ENCODE measurements around the gene CFL1.
"Not testable (repeated sequence)": the region's sequence is repeated elsewhere in the genome, so short reads cannot be mapped to it uniquely, and the experiment has no call there.

Gene CFL1

DNA sequence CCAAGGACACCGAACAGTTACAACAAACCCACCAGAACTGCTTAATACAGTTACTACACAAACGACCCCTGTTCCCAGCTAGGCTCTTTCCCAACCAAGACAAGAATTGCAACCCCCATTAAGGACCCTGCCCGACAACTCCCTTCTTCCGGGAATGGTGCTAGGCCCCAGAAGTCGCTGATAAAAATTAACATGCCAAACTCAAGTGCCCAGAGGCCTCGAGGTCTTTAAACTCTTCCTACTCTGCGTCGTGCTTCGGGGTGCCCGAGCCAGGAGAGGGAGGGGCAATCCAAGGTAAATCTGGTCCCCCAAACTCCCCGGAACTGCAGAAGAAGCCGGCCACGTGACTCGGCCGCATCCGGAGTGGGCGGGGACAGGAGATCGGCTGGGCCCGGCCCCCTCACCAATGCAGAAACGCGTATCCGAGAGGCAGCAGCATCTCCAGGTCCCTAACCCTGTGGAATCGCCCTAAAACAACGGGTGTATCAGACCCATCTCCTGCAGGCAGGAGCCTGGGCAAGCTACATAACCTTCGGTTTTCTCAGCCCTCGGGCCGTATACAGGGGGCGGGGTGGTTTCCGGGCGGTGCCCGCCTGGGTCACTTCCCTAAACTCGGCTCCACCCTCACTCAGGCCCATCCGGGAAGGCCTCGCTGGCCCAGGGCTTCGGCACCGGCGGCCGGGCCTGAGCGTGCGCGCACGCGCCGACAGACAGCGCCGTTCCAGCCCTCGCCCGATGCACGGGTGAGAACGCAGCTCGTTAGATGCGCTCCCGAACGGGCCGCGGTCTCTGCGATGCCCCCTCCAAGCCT is 1.1 kb downstream of the CFL1 start:
- DNase-seq: no peak

- DNase-seq: no peak
Observed at GRCh38 chr11:65855927-65856363, 2.0 kb downstream of the CFL1 start.

DNA sequence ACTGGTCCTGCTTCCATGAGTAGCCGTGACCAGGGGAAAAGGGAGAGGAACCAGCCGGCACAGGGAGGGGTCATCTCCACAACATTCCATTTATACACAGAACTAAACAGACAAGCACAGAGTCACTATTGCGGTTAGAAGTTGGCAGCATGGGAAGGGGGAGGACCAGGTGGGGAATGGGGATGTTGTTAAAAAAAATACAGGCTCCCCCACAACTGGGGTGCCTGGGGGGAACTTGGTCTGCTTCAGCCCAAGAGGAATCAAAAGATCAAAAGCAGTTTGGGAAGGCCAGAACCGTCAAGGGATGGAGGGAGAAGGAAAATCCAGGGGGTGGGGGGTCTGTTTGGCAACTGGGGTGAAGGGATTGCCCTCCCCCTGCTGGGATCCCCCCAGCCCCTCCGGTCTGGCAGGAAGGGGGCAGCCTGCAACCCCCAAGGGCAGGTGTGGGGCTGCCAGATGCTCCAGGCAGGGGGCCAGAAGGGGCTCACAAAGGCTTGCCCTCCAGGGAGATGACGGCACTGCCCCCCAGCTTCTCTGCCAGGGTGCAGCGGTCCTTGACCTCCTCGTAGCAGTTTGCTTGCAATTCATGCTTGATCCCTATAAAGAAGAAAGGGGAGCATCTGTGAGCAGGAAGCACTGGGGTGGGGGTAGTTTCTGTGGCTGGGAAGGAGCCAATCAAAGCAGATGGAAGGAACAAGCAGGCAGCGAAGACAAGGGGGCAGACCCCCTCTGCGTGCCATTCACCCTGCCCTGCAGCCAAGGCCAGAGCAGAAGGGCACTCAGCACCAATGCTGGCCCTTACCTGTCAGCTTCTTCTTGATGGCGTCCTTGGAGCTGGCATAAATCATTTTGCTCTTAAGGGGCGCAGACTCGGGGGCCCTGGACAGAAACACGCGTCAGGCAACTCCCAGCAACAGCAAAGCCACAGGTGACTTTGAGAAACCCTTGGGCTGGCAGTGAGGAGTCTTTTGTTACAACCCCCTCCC is 2.8 kb downstream of the CFL1 start:
- DNase-seq: no peak

DNA sequence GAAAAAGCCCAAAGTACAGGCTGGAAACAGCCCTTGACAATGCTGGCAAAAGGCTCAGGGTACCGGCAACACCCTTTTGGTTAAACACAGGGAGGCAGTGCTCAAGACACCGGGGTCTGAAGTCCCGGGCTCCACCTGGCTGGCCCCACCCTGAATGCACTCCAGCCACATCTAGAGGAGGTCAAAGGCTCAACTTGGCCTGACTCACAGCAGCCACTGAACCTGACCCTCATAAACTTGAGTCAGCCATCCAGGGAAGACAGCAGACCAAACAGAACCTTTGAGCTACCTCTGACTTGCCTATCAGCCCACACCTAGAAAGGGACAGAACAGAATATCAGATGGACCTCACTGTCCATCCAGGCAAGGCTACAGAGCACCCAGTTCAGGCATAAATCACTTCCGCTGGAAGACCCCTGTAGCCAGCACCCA is 3.8 kb downstream of the CFL1 start:
- no peak for DNase-seq

GRCh38 chr11:65853246-65853979 is 4.6 kb downstream of the CFL1 start:
- no peak for DNase-seq

DNA sequence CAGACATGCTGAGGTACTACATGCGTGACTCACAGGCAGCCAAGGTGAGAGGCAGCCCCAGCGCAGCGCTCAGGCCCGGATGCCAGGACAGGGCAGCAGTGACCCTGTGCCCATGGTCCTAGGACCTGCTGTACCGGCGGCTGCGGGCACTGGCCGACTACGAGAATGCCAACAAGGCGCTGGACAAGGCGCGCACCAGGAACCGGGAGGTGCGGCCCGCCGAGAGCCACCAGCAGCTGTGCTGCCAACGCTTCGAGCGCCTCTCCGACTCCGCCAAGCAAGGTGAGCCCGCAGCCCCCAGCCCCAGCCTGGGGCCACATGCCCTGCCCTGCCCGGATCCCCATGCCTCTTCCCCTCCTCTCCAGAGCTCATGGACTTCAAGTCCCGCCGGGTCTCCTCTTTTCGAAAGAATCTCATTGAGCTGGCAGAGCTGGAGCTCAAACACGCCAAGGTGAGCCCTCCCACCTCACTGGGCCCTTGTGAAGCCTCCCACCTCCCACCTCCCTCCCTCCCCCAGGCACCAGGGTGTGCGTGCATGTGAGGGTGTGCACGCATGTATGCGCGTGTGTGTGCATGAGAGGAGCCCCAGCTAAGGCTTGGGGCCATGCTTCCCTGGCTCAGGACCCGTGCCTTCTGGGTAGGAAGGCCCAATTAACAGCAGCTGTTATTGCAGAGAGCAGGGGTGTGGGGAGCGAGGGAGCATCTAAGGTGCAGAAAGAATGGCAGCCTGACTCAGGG is 5.3 kb downstream of the CFL1 start:
- no peak for DNase-seq

GRCh38 chr11:65851811-65852507 is 6.0 kb downstream of the CFL1 start:
- no peak for DNase-seq

DNA sequence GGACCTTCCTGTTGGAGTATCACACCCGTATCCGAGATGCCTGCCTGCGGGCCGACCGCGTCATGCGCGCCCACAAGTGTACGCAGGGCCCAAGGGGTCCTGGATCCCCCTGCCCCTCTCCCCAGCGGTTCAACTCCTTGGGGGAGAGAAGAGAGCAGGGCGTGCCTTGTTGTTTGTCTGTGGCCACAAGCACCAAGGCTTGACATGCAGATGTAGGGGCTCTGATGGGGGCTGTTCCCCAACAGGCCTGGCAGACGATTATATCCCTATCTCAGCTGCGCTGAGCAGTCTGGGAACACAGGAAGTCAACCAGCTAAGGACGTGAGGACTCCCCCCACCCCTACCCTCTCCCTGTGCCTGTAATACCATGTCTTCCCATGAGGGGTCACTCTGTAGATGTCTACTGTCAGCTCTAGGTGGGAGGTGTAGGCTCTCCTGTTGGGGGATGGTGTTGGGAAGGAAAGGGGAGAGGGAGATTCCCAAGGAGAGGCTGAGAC is 6.8 kb downstream of the CFL1 start:
- DNase-seq: no peak

GRCh38 chr11:65850217-65851082 is 7.5 kb downstream of the CFL1 start:
- DNase-seq: no peak

GRCh38 chr11:65849771-65850216 is 8.2 kb downstream of the CFL1 start:
- DNase-seq: no peak

- DNase-seq: no peak
Observed at GRCh38 chr11:65849366-65849765, 8.6 kb downstream of the CFL1 start.

DNA sequence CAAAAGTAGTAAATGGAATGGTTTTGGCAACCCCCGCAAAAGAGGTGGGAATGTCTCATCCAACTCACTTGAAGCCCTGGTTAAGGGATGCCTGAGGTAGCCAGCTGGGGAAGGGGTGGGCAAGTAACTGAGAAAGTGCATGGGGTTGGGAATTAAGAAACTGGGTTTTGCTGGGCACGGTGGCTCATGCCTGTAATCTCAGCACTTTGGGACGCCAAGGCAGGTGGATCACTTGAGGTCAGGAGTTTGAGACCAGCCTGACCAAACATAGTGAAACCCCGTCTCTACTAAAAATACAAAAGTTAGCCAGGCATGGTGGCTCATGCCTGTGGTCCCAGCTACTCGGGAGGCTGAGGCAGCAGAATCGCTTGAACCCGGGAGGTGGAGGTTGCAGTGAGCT is 9.3 kb downstream of the CFL1 start:
- not testable (repeated sequence) for DNase-seq

DNA sequence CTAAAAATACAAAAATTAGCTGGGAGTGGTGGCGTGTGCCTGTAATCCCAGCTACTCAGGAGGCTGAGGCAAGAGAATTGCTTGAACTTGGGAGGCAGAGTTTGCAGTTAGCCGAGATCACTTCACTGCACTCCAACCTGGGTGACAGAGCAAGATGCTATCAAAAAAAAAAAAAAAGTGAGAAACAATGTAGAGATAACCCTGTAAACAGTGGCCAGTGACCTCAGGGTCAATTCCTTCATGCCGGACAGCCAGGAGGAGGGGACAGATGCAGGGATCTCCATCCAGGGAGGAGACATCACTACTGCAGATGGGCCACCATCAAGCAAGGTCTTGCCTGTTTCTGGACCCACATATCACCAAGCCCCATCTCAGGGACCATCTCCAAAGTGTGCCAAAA is 10.2 kb downstream of the CFL1 start:
- DNase-seq: no peak

- DNase-seq: no peak
Observed at GRCh38 chr11:65844231-65844872, 13.6 kb downstream of the CFL1 start.

DNA sequence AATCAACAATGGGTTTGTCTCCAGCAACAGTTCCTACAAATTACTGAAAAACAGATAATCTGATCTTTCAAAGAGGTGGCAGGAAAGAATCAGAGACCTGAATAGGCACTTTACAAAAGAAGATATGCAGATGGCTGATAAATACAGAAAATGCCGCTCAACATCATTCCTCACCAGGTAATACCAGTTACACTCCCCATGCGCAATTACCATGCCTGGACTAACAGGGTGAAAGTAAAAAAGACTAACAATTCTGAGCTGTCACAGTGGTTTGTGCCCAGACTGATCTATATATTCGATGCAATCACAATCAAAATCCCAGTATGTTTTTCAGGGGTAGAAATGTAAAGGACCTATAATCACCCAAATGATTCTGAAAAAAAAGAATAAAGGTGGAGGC is 14.2 kb downstream of the CFL1 start:
- DNase-seq: no peak

- no peak for DNase-seq
Observed at GRCh38 chr11:65842144-65842543, 15.8 kb downstream of the CFL1 start.

DNA sequence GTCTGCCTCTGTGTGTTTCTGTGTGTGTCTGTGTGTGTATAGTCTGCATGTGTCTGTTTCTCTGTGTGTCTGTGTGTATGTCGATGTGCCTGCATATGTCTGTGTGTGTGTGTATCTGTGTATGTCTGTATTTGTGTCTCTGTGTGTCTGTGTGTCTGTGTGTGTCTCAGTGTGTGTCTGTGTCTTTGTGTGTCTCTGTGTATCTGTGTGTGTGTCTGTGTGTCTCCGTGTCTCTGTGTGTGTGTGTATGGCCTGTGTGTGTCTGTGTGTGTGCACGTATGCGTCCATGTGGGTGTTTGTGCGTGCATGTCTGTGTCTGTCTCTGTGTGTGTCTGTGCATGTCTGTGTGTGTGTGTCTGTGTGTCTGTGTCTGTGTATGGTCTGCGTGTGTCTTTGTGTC is 23.8 kb downstream of the CFL1 start:
- DNase-seq: no peak

GRCh38 chr11:65833297-65834030 is 24.5 kb downstream of the CFL1 start, which contains the start of gene SNX32:
Gene SNX32 (plus strand): TSS chr11:65833963. CDS start chr11:65834066, 103 bp downstream.
- DNase-seq: peak; percentile 45

DNA sequence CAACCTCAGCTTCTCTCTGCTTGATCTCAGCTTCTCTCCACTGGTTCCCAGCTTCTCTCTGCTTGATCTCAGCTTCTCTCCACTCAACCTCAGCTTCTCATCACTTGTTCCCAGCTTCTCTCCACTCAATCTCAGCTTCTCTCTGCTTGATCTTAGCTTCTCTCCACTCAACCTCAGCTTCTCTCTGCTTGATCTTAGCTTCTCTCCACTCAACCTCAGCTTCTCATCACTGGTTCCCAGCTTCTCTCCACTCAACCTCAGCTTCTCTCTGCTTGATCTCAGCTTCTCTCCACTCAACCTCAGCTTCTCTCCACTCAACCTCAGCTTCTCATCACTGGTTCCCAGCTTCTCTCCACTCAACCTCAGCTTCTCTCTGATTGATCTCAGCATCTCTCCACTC is 25.7 kb downstream of the CFL1 start:
- DNase-seq: not testable (repeated sequence)
